ENCODE results near the gene STEAP2.

DNA sequence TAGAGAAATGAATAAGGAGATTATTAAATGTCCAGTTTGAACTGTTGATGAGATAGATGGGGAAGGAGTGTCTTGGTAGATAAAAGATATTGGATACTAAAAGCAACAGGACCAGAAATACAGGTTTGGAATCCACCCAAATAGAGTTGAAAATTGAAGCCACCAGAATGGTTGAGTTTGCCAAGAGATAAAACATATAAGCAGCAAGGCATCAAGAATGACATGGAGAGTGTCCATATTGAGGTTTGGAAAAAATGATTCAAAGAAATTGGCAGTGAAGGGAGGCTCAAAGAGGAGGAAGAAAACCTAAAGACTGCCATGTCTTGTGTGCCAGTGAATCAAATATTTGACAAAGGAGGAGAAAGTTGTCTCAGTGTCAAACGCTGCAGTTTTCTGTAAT lies 57.6 kb downstream of the STEAP2 start:
- TF ChIP-seq EZH2 (IDR thresholded peaks at IDR 0.05), result no peak
- TF ChIP-seq, protein P1, sequence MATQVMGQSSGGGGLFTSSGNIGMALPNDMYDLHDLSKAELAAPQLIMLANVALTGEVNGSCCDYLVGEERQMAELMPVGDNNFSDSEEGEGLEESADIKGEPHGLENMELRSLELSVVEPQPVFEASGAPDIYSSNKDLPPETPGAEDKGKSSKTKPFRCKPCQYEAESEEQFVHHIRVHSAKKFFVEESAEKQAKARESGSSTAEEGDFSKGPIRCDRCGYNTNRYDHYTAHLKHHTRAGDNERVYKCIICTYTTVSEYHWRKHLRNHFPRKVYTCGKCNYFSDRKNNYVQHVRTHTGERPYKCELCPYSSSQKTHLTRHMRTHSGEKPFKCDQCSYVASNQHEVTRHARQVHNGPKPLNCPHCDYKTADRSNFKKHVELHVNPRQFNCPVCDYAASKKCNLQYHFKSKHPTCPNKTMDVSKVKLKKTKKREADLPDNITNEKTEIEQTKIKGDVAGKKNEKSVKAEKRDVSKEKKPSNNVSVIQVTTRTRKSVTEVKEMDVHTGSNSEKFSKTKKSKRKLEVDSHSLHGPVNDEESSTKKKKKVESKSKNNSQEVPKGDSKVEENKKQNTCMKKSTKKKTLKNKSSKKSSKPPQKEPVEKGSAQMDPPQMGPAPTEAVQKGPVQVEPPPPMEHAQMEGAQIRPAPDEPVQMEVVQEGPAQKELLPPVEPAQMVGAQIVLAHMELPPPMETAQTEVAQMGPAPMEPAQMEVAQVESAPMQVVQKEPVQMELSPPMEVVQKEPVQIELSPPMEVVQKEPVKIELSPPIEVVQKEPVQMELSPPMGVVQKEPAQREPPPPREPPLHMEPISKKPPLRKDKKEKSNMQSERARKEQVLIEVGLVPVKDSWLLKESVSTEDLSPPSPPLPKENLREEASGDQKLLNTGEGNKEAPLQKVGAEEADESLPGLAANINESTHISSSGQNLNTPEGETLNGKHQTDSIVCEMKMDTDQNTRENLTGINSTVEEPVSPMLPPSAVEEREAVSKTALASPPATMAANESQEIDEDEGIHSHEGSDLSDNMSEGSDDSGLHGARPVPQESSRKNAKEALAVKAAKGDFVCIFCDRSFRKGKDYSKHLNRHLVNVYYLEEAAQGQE (IDR thresholded peaks at IDR 0.05; ENCODE audit: low read depth), result no peak
- TF ChIP-seq SRF (IDR thresholded peaks at IDR 0.05; ENCODE audit: low read depth), result no peak
- TF ChIP-seq POLR2AphosphoS5 (IDR thresholded peaks at IDR 0.05; ENCODE audit: low read depth, low read length), result no peak
- TF ChIP-seq, protein P2, sequence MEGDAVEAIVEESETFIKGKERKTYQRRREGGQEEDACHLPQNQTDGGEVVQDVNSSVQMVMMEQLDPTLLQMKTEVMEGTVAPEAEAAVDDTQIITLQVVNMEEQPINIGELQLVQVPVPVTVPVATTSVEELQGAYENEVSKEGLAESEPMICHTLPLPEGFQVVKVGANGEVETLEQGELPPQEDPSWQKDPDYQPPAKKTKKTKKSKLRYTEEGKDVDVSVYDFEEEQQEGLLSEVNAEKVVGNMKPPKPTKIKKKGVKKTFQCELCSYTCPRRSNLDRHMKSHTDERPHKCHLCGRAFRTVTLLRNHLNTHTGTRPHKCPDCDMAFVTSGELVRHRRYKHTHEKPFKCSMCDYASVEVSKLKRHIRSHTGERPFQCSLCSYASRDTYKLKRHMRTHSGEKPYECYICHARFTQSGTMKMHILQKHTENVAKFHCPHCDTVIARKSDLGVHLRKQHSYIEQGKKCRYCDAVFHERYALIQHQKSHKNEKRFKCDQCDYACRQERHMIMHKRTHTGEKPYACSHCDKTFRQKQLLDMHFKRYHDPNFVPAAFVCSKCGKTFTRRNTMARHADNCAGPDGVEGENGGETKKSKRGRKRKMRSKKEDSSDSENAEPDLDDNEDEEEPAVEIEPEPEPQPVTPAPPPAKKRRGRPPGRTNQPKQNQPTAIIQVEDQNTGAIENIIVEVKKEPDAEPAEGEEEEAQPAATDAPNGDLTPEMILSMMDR (IDR thresholded peaks at IDR 0.05 in 2 of 3, conservative IDR thresholded peaks at IDR 0.05 in 1 of 3; ENCODE audit: borderline replicate concordance in 1 of 3, insufficient read depth in 1 of 3, low read depth in 2 of 3, low read length in 2 of 3), result no peak
- TF ChIP-seq, protein P3, sequence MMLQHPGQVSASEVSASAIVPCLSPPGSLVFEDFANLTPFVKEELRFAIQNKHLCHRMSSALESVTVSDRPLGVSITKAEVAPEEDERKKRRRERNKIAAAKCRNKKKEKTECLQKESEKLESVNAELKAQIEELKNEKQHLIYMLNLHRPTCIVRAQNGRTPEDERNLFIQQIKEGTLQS (IDR thresholded peaks at IDR 0.05), result no peak
- no peak for TF ChIP-seq ELF1 (IDR thresholded peaks at IDR 0.05; ENCODE audit: borderline replicate concordance, low read depth)
- no peak for TF ChIP-seq FOSL1 (IDR thresholded peaks at IDR 0.05; ENCODE audit: low read depth)
- TF ChIP-seq, protein P4, sequence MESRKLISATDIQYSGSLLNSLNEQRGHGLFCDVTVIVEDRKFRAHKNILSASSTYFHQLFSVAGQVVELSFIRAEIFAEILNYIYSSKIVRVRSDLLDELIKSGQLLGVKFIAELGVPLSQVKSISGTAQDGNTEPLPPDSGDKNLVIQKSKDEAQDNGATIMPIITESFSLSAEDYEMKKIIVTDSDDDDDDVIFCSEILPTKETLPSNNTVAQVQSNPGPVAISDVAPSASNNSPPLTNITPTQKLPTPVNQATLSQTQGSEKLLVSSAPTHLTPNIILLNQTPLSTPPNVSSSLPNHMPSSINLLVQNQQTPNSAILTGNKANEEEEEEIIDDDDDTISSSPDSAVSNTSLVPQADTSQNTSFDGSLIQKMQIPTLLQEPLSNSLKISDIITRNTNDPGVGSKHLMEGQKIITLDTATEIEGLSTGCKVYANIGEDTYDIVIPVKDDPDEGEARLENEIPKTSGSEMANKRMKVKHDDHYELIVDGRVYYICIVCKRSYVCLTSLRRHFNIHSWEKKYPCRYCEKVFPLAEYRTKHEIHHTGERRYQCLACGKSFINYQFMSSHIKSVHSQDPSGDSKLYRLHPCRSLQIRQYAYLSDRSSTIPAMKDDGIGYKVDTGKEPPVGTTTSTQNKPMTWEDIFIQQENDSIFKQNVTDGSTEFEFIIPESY (IDR thresholded peaks at IDR 0.05; ENCODE audit: extremely low read depth, insufficient replicate concordance, low read length), result no peak
- no peak for TF ChIP-seq YY1 (IDR thresholded peaks at IDR 0.05; ENCODE audit: extremely low read depth, insufficient replicate concordance, low read depth, low read length)
- TF ChIP-seq SIN3A (IDR thresholded peaks at IDR 0.05; ENCODE audit: low read depth), result no peak
- TF ChIP-seq RAD21 (IDR thresholded peaks at IDR 0.05; ENCODE audit: low read depth), result no peak
- no peak for TF ChIP-seq JUND (IDR thresholded peaks at IDR 0.05)
- TF ChIP-seq POLR2A (IDR thresholded peaks at IDR 0.05; ENCODE audit: borderline replicate concordance, extremely low read depth, insufficient read depth, insufficient read length), result no peak

All from HCT116 (cell line).